Activated CD4-positive, alpha-beta T cell treated with anti-CD3 and anti-CD28 coated beads, Interleukin-2, amount 50 U/mL, for 24 hours (primary cell): ENCODE results near the gene TMEM222.
"Not testable (repeated sequence)": the region's sequence is repeated elsewhere in the genome, so short reads cannot be mapped to it uniquely, and the experiment has no call there.

ENCODE experiments used
- DNase-seq, 2 donors: peaks; one replicate each; pipeline ENCODE4 v3.0.0-alpha.2; 2020; ENCODE audit warnings: low read depth in 1 of 2, low spot score in 1 of 2

Gene TMEM222

GRCh38 chr1:27377760-27378495 is 56.0 kb downstream of the TMEM222 start:
- DNase-seq: no peak

DNA sequence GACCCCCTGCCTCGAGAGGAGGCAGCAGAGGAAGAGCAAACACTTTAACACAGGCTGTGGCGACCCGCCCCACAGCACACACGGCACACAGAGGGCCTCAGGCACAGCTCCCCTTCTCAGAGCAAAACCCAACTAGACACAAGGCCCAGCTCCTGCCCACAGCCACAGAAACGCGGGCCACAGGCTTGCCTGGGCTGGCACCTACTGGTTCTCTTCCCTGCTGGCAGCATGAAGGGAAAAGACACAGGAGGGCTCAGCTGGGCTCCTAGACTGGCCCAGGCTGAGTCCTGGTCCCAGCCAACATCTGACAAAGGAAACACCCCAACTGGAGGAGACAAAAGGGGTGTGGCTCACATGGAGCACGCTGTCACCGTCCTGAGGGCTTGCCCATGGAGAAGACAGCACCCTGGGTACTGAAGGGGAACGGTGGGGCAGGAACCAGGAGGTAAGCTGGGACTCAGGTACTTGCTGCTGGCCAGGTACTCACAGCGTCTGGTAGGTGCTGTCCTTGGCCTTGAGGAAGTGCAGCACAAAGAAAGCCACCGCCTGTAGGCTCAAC is 57.7 kb downstream of the TMEM222 start:
- DNase-seq: no peak

GRCh38 chr1:27380224-27380623 is 58.3 kb downstream of the TMEM222 start:
- DNase-seq: no peak

GRCh38 chr1:27380766-27381733 is 59.1 kb downstream of the TMEM222 start:
- no peak for DNase-seq

GRCh38 chr1:27381969-27382762 is 60.2 kb downstream of the TMEM222 start:
- no peak for DNase-seq

DNA sequence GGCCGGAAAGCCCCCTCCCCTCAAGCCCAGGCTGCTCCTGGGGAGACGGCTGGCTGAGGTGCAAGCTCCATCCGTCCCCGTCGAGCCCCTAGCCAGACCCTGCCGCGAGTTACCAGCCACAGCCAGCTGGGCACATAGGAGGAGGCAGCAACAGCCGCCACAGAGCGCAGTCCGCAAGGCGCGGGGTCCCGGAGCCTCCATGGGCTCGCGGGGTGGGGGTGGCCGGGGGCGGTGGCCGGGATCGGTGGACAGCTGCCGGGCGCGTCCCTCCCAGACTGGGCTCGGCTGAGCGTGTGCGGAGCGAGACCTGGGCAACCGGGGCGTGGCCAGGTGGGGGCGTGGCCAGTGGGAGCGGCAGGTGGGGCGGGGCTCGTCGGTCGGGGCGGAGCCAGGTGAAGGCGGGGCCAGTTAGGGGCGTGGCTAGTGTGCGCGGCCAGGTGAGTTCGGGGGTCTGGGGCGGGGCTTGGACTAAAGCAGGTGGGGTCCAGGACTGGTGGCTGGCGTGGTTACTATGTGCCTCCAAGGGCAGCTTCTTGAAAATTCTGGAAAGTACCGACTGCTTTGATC is 61.2 kb downstream of the TMEM222 start, which contains the start of gene CD164L2:
TSS of gene CD164L2 (minus strand) at position 295 of the 567 bp plus-strand sequence. CDS start at position 201, 94 bp downstream.
- no peak for DNase-seq

- no peak for DNase-seq
Observed at GRCh38 chr1:27383661-27384060, 61.7 kb downstream of the TMEM222 start.

- DNase-seq: not testable (repeated sequence)
Observed at GRCh38 chr1:27384797-27385196, 62.8 kb downstream of the TMEM222 start.
